AG08396 (cell line): ENCODE results near the gene TSEN54.
A peak's percentile ranks its signal among the peaks of the same experiment; 100 is the strongest.
"Not testable (repeated sequence)": the region's sequence is repeated elsewhere in the genome, so short reads cannot be mapped to it uniquely, and the experiment has no call there.

Experiments
- DNase-seq: peaks from one replicate; pipeline ENCODE4 v3.0.0; 2012; ENCODE audit warnings: low spot score, mixed read lengths

The TSEN54 gene

DNA sequence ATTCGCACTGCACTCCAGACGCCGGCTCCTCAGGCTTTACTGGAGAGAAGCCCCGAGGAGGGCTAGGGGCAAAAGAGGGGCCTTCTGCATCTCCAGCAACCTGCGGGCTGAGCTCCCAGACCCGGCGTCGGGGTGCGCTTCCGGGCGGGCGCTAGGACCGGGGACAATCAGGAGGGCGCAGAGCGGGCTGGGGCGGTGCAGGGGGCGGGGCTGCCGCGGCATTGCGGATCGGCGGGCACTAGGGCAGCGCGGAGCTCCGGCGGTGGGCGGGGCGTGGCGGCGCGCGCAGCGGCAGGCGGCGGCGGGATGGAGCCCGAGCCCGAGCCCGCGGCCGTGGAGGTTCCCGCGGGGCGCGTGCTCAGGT is at the start of gene TSEN54:
TSEN54 (plus strand) TSS at position 274 of the 364 bp plus-strand sequence; CDS start at position 307, 33 bp downstream.
- DNase-seq = peak; percentile 99

DNA sequence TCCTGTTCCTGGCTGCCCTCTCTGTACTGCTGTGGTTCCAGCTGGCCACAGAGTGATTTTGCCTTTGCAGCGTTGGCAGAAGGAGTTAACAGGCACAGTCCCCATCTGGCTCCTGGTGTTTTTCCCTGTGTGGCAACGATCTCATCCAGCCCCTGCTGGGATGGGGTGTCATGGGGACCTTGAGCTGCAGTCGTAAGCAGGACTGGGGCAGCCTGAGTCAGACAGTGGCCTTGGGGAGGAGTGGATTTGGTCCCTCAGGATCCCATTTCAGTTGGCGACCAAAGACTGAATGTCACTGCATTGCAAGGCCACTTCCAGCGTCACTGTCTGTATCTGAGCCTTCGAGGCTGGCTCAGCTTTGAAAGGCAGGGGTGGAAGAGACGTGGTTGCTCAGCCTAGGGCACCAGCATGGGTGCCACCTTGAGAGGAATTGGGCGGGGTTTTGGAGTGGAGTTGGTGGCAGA is 48.0 kb upstream of the TSEN54 start:
- DNase-seq = no peak

DNA sequence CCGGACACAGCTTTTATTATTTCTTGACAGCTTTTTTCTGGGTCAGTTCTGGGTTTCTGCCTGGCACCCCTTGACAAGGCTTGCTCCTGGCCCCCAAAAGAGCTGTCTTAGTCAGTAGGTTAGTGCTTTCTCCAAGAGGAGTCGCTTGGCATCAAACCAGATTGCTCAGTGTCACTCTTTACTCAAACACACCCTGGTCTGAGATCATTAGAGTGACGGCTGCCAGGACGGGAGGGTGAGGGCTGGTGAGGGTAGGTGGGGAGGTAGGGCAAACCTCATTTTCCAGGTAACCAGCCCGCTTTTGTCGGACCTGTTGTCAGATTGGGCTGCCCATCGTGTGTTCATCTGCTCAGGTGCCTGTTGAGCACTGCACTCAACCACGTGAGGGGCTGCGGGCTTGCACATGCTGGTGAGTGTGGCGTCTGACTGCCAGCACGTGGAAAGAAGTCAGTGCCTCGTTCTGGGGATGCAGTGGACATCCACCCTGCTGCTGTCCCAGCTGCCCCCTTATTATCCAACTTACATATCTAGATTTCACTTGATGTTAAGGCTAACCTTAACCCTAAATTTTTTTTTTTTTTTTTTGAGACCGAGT is 47.5 kb upstream of the TSEN54 start:
- DNase-seq = no peak

DNA sequence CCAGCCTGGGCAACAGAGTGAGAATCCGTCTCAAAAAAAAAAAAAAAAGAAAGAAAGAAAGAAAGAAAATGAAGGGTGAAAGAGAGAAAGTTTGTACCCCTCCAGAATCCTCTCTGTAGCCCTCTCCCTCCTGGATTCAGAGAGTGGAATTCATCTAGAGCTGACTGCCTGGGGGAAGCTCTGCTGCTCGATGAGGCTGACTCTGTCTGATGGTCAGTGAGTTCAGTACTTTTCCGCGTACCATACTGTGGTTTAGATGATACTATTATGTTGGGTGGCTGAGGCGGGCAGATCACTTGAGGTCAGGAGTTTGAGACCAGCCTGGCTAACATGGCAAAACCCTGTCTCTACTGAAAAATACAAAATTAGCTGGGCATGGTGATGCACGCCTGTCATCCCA is 45.1 kb upstream of the TSEN54 start:
- no peak for DNase-seq

DNA sequence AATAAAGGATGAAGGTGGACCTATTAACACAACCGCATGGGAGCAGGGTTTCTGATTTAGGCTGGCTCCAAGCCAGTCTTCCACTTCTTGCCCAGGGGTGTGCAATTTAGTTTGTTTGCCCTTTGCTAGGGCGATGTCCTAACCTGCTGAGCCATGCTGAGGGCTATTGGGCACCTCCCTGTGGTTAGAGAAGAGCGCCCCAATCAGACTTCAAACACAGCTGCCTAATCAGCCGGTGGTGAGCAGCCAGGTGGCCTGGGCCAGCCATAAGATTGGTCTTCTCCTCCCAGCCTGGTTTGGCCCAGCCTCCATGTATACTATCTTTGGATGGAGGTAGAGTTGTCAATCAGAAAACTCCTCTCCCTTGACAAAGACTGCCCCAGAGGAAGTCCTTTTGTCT is 44.2 kb upstream of the TSEN54 start:
- no peak for DNase-seq

DNA sequence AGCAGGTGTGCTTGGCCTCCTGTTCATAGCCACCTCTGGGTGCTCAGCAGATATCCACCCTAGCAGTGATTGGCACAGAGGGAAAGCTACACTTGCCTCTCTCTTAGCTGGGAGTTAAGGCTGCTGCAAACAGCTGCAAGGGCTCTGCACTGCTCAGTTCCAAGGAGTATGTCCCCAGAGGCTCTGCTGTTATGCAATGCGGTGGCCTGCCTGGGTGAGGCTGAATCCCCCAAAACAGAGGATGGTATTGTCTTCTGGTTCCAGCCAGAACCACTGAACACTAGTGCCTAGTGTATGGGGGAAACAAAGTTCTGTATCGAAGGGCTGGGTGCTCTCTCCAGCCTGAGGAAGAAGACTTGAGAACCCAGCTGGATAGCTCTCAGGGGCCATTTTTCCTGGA is 43.1 kb upstream of the TSEN54 start:
- no peak for DNase-seq

DNA sequence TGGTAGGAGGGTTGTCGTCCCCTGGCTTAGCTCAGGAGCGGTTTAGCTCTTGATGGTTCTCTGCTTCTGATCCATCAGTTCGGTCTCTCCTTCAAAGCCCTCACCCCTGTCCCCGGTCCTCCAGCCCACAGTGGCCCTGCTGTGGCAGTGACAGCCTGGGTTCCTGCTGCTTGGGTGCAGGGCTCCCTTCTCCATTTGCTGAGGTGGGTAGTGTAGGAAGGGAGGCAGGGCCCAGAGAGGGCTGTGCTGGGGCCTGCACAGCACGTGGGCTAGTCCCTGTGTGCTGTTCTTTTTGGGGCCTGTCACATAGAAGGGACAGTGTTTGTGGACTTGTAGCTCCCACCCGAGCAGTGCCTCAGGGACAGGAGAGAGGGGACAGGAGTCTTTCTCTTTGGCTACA is 41.6 kb upstream of the TSEN54 start:
- DNase-seq = no peak

- no peak for DNase-seq
Observed at GRCh38 chr17:75475144-75475835, 41.0 kb upstream of the TSEN54 start.

- DNase-seq = peak; percentile 23
Observed at GRCh38 chr17:75475851-75476250, 40.5 kb upstream of the TSEN54 start.

DNA sequence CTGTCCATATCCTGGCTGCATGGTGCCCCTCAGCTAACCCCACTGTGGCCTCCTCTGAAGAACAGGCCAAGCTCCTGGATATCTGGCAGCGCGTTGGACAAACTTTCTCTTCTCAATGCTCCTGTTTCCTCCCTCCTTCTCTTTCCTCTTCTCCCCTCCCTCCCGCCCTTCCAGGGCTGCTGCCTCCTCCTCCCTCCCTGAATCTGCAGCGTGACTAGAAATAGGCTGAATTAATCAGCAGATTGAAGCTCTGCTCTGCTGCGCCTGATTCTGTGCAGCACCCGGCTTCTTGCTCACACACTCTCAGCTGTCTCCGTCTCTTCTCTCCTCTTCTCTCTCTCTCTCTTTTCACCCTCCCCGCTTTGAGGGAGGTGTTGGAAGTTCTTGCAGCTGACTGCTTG is 40.1 kb upstream of the TSEN54 start:
- peak; percentile 66 for DNase-seq

DNA sequence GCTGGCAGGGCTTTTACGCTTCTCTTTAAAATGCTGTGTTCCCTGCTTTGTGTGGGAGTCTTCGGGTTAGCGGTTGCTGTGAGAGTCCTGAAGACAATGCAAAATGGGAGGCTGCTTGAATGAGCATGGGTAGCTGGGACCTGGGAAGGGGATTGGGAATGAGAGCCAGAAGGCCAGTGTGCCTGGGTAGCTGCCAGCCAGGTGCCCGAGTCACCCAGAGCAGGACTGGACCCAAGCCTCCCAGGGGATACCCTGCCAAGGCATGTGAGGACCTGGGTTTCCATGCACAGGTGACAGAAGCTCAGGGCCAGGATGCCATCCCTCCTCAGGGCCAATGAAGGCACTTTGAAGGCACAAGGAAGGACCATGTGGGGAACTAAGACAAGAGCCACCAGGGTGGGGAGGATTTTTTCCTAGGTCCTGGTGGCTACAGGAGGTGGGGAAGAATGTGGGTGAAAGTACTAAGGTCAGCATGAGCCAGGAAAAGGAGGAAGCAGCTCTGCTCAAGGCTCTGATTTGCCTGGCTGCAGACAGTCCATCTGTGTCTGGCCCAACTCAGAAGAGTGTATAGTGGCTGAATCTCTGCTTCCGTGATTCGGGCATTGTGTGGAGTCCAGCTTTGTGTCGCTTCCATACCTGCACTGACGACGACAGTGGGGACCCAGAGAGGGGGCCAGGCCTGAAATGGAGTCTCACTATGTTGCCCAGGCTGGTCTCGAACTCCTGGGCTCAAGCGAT is 39.4 kb upstream of the TSEN54 start:
- no peak for DNase-seq

DNA sequence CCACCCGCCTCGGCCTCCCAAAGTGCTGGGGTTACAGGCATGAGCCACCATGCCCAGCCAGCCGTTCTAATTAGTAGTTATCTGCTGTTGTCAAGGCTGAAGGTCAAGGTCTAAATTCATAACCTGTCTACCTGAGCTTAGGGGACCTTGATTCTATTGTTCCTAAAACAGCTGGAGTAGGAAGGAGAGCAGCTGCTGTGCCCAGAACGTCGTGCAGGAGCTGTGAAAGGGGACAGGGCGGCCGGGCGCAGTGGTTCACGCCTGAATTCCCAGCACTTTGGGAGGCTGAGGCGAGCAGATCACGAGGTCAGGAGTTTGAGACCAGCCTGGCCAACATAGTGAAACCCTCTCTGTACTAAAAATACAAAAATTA is 38.9 kb upstream of the TSEN54 start:
- DNase-seq = not testable (repeated sequence)

GRCh38 chr17:75478508-75478907 is 37.8 kb upstream of the TSEN54 start:
- no peak for DNase-seq

DNA sequence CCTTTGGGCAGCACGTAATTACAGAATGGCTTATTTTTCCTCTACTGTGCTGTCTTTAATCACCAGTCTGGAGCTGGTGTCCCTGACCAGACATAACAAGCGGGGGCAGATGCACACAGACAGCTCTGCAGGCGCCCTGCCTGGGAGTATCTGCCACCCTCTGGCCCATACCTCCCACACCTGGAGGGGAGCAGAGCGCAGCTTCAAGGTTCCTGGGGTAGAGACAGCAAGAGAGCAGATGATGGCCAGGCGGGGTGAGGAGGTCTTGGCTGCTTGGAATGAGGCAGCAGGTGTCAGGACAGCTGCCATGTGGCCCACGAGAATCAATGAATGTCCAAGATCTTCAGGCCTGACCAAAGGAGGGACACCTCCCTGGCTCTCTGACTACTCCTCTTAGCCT is 36.0 kb upstream of the TSEN54 start:
- no peak for DNase-seq

DNA sequence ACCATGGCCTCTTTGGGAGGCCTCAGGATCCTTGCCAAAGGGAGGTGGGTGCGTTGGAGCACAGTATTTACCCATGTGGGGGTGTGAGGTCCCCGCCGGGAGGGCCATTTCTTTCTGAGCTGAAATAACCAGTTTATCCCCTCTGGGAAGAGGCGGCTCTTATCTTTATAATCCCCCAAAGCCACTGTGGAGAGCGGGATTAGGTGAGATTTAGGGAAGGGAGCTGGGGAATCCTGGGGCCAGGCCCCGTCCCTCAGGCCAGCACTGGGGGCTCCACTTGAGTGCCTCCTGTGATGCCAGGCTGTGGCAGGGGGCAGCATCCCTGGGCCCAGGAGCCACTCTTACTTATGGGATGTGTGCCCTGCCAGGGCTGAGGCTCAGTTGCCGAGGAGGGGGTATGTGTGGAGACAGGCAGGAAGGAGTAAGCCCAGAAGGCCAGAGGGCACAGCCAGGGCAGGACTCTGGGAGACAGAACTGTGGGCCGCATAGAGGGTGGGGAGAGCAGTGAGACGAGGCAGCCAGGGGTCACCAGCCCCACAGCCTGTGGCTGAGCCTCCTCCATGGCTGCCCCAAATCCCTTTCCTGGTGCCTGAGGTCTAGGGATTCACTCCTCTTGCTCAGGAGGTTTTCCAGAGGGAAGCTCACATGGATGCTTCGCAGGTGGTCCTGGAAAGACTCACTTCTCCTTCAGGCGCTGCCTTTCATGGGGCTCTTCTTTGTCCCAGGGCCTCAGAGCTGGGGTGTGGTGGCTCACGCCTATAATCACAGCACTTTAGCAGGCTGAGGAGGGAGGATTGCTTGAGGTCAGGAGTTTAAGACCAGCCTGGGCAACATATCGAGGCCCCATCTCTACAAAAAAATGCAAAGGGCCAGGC is 34.9 kb upstream of the TSEN54 start:
- no peak for DNase-seq

DNA sequence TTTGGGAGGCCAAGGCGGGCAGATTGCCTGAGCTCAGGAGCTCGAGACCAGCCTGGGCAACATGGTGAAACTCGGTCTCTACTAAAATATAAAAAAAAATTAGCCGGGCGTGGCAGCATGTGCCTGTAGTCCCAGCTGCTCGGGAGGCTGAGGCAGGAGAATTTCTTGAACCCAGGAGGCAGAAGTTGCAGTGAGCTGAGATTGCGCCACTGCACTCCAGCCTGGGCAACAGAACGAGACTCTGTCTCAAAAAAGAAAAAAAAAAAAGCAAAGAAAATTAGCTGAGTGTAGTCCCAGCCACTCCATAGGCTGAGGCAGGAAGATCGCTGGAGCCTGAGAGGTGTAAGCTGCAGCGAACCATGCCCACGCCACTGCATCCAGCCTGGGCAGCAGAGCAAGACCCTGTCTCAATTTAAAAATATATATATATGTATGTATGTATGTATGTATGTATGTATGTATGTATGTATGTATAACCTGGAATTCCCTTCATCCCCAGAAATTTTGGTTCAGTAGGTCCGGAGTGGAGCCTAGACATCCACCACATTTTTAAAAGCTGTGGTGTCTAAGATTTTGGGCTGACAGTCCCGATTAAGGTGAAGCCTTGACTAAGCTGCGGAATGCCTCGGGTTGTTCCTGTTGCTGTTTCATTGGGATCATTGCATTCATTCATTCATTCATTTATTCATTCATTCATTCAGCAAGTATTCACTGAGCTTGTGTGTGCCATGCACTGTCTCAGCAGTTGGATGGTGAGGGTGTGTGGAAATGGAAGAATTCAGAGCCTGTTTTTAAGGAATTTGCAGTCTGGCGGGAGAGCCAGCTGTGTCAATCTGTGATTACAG is 34.0 kb upstream of the TSEN54 start:
- DNase-seq = no peak

GRCh38 chr17:75485688-75486087 is 30.6 kb upstream of the TSEN54 start:
- DNase-seq = no peak

- no peak for DNase-seq
Observed at GRCh38 chr17:75486151-75486550, 30.2 kb upstream of the TSEN54 start.

DNA sequence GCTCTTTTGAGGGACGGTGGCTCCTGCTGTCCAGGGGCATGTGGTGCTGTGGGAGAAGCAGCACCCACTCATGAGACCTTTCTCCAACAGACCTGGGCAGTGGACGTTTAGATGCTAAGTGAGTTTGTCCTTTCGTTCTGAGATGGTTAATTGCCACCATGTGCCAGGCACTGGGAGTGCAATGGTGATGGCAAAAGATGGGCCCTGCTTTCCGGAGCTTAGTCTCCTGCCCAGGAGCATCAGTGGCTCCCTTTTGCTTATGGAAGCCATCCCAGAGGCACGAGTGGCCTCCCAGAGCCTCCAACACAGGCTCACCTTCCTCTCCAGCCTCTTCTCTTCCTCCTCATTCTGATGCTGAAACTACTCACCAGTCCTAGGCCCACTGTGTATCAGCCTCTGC is 29.4 kb upstream of the TSEN54 start:
- DNase-seq = no peak

- no peak for DNase-seq
Observed at GRCh38 chr17:75487351-75488070, 28.8 kb upstream of the TSEN54 start.
